GM12878 (cell line): ENCODE data around the gene SAGE1. TPM values are rescaled to one million over a fixed set of nuclear protein-coding genes. Genes with fewer than 3 reads are reported as not detected.

ENCODE experiments used
- ATAC-seq: fragments of 200-7000 bp; cut with Tn5 transposase; 3 replicates; pipeline ENCODE4 v1.9.1; 2020; ENCODE audit warnings: mild to moderate bottlenecking, moderate library complexity
- BruUV-seq: library from RNA; stranded (reverse); fragments of 400-500 nt; replicated peaks from 2 replicates; lab custom pipeline; 2021; lab: Mats Ljungman, UMichigan
- CTCF ChIA-PET: fragments of 300-600 bp; sonication (Branson Sonifier 250); formaldehyde crosslinking; extraction: SDS; loops from one replicate; lab custom pipeline; 2021; ENCODE audit warnings: inconsistent platforms; lab: Yijun Ruan, JAX
- POLR2A ChIA-PET: fragments of 350-600 bp; formaldehyde crosslinking; extraction: SDS; loops from one replicate; lab custom pipeline; 2021; ENCODE audit warnings: inconsistent platforms; lab: Charles Lee
- RAD21 ChIA-PET: fragments of 300-600 bp; sonication (Branson Sonifier 250); formaldehyde crosslinking; loops from one replicate; lab custom pipeline; 2023; ENCODE audit warnings: antibody characterized with exemption; ENCODE audit not compliant: unreplicated experiment; lab: Charles Lee
- SMC1A ChIA-PET: fragments of 300-600 bp; sonication (Branson Sonifier 250); formaldehyde crosslinking; loops from one replicate; lab custom pipeline; 2023; ENCODE audit not compliant: unreplicated experiment, uncharacterized antibody; lab: Charles Lee
- DNase-seq: peaks from one replicate; pipeline ENCODE4 v3.0.0-alpha.2; 2011; ENCODE audit warnings: low read depth, low spot score
- FAIRE-seq: peaks from 3 replicates; lab custom pipeline; 2011; peaks lifted over from hg19 to GRCh38; lab: Jason Lieb, UNC
- H2AFZ ChIP-seq: 2 replicates; pipeline ENCODE4 v1.6.0; 2011; ENCODE audit warnings: low read depth, low read length, control low read depth; ENCODE audit not compliant: control insufficient read depth
- H3K27ac ChIP-seq: 2 replicates; pipeline ENCODE4 v1.5.1; 2011; ENCODE audit warnings: control low read depth; ENCODE audit not compliant: control insufficient read depth, insufficient read depth
- H3K27me3 ChIP-seq, 2 experiments: replicated peaks in 1 of 2; 2 replicates each; pipeline versions ENCODE4 v1.6.0 to v1.6.1; 2011; ENCODE audit warnings: low read length in 1 of 2; ENCODE audit not compliant: control insufficient read depth in 2 of 2, insufficient read depth in 2 of 2
- H3K36me3 ChIP-seq, 2 experiments: 2 replicates each; pipeline ENCODE4 v1.5.1; 2011; ENCODE audit warnings: low read length in 1 of 2; ENCODE audit not compliant: control insufficient read depth in 2 of 2, insufficient read depth in 2 of 2
- H3K4me1 ChIP-seq: 2 replicates; pipeline ENCODE4 v1.6.1; 2011; ENCODE audit warnings: mild to moderate bottlenecking, low read length, moderate library complexity, mixed read lengths; ENCODE audit not compliant: control insufficient read depth, insufficient read depth
- H3K4me2 ChIP-seq: 2 replicates; pipeline ENCODE4 v1.6.0; 2011; ENCODE audit warnings: control low read depth; ENCODE audit not compliant: control insufficient read depth, insufficient read depth
- H3K4me3 ChIP-seq: fragments of 200-600 bp; sonication (generic); 2 replicates; pipeline ENCODE4 v1.5.1; 2016
- H3K79me2 ChIP-seq: 2 replicates; pipeline ENCODE4 v1.6.0; 2011; ENCODE audit warnings: low read length; ENCODE audit not compliant: control insufficient read depth, insufficient read depth
- H3K9ac ChIP-seq: 2 replicates; pipeline ENCODE4 v1.8.0; 2011; ENCODE audit warnings: low read length, control low read depth, mixed read lengths; ENCODE audit not compliant: control insufficient read depth, insufficient read depth
- H3K9me3 ChIP-seq: replicated peaks from 3 replicates; pipeline ENCODE4 v1.5.1; 2011; ENCODE audit warnings: mild to moderate bottlenecking, low read length; ENCODE audit not compliant: control insufficient read depth, insufficient read depth
- H4K20me1 ChIP-seq: 2 replicates; pipeline ENCODE4 v1.6.0; 2011; ENCODE audit not compliant: control insufficient read depth, insufficient read depth
- ATF7 ChIP-seq: fragments of 450-650 bp; IDR thresholded peaks from 2 replicates; pipeline ENCODE4 v1.6.1; 2016; ENCODE audit warnings: low read depth, mild to moderate bottlenecking
- BHLHE40 ChIP-seq, 2 experiments: fragments of 450-650 bp in 1 of 2; IDR thresholded peaks; 2 replicates each; pipeline ENCODE4 v1.6.1; 2011 to 2017; ENCODE audit warnings: low read depth in 2 of 2, borderline replicate concordance in 1 of 2, improper control_type of control experiment in 1 of 2, low read length in 1 of 2, mild to moderate bottlenecking in 1 of 2
- CHD4 ChIP-seq: fragments of 200-600 bp; sonication (generic); IDR thresholded peaks from 2 replicates; pipeline ENCODE4 v1.6.1; 2016; ENCODE audit warnings: mild to moderate bottlenecking
- EGR1 ChIP-seq, 2 experiments: IDR thresholded peaks; 1 replicate in 1 of 2; 2 replicates in 1 of 2; pipeline ENCODE4 v1.6.1; 2011 to 2012; ENCODE audit warnings: low read depth in 2 of 2, low read length in 2 of 2, borderline replicate concordance in 1 of 2, mild to moderate bottlenecking in 1 of 2, moderate library complexity in 1 of 2
- ETV6 ChIP-seq, 2 experiments: fragments of 450-650 bp in 1 of 2; IDR thresholded peaks in 1 of 2; conservative IDR thresholded peaks in 1 of 2; 2 replicates each; pipeline ENCODE4 v1.6.1; 2014; ENCODE audit warnings: antibody characterized with exemption in 1 of 2, borderline replicate concordance in 1 of 2, low read depth in 1 of 2, mild to moderate bottlenecking in 1 of 2, moderate library complexity in 1 of 2
- KLF5 ChIP-seq: fragments of 450-650 bp; IDR thresholded peaks from 2 replicates; pipeline ENCODE4 v1.6.1; 2014; ENCODE audit warnings: mild to moderate bottlenecking; ENCODE audit not compliant: partially characterized antibody
- NBN ChIP-seq: fragments of 450-650 bp; IDR thresholded peaks from 2 replicates; pipeline ENCODE4 v1.6.1; 2016
- PAX5 ChIP-seq: IDR thresholded peaks from 2 replicates; pipeline ENCODE4 v1.6.1; 2011; ENCODE audit warnings: low read depth, low read length, borderline replicate concordance
- RBBP5 ChIP-seq: fragments of 200-600 bp; sonication (generic); conservative IDR thresholded peaks from 2 replicates; pipeline ENCODE4 v1.6.1; 2016
- SMC3 ChIP-seq: IDR thresholded peaks from 2 replicates; pipeline ENCODE4 v1.6.1; 2011; ENCODE audit warnings: low read length, improper control_type of control experiment, borderline replicate concordance
- SP1 ChIP-seq: IDR thresholded peaks from one replicate; pipeline ENCODE4 v1.6.1; 2011; ENCODE audit warnings: low read depth, low read length
- SREBF2 ChIP-seq: IDR thresholded peaks from 2 replicates; pipeline ENCODE4 v1.6.1; 2012; ENCODE audit warnings: mild to moderate bottlenecking, low read length
- TCF3 ChIP-seq: IDR thresholded peaks from 2 replicates; pipeline ENCODE4 v1.6.1; 2012; ENCODE audit warnings: low read depth, mild to moderate bottlenecking, low read length, borderline replicate concordance; ENCODE audit not compliant: insufficient read depth
- YBX1 ChIP-seq: fragments of 450-650 bp; IDR thresholded peaks from 2 replicates; pipeline ENCODE4 v1.6.1; 2016; ENCODE audit warnings: antibody characterized with exemption
- ZSCAN29 ChIP-seq: fragments of 450-650 bp; IDR thresholded peaks from 2 replicates; pipeline ENCODE4 v1.6.1; 2017; ENCODE audit warnings: mild to moderate bottlenecking, moderate library complexity
- WGBS: methylation state at CpG from one replicate; pipeline ENCODE4 v1.1.6; 2016; ENCODE audit warnings: low lambda C conversion rate; ENCODE audit not compliant: insufficient replicate concordance, insufficient coverage; ENCODE audit errors: missing lambda C conversion rate; 5-methylcytosine and 5-hydroxymethylcytosine counted together
- in situ Hi-C: fragments of 300-500 bp; cut with MboI; formaldehyde crosslinking; loops from 9 replicates; pipeline ENCODE4 v1.14.3; 2018; ENCODE audit warnings: mixed read lengths
- intact Hi-C: fragments of 100-400 bp; cut with micrococcal nuclease; formaldehyde crosslinking; loops from one replicate; pipeline ENCODE4 v1.14.2; 2022; ENCODE audit not compliant: unreplicated experiment
- polyA plus RNA-seq, 11 experiments: library from polyadenylated mRNA; depleted of rRNA in 4 of 11; unstranded in 6 of 11; stranded (reverse) in 5 of 11; fragments of >200 nt; fragmentation: Nextera tagmentation in 4 of 11; fragmentation: Illumina TruSeq in 1 of 11; extraction: Ambion mirVana in 4 of 11; extraction: Trizol in 1 of 11; gene quantifications; 1 replicate in 1 of 11; 2 replicates in 10 of 11; pipeline versions ENCODE4 v1.2.1 to v1.2.3, GENCODE V29; 2011 to 2016; ENCODE audit warnings: inconsistent platforms in 2 of 11, missing spikeins in 2 of 11, low read depth in 1 of 11
- total RNA-seq, 4 experiments: library from RNA; depleted of rRNA in 3 of 4; stranded (reverse); fragments of >200 nt in 3 of 4; fragmentation: Illumina TruSeq in 1 of 4; extraction: Trizol in 1 of 4; gene quantifications; 2 replicates each; pipeline versions ENCODE4 v1.2.1 to v1.2.3, GENCODE V29; 2013 to 2021
- TF ChIP-seq, protein P1 (sequence below): IDR thresholded peaks from 2 replicates; pipeline ENCODE4 v1.6.1; 2011; ENCODE audit warnings: borderline replicate concordance, low read depth, mild to moderate bottlenecking, moderate library complexity, low read length; ENCODE audit not compliant: insufficient read depth, poor library complexity, severe bottlenecking
- TF ChIP-seq, protein P2 (sequence below): fragments of 450-650 bp; IDR thresholded peaks from 2 replicates; pipeline ENCODE4 v1.6.1; 2014; ENCODE audit warnings: mild to moderate bottlenecking
- TF ChIP-seq, protein P3 (sequence below): fragments of 450-650 bp; IDR thresholded peaks from 2 replicates; pipeline ENCODE4 v1.6.1; 2017; ENCODE audit warnings: antibody characterized with exemption, mild to moderate bottlenecking, moderate library complexity

Gene SAGE1
- total and polyA plus RNA-seq, 10 of the 15 experiments (the other 5 are each of a cell fraction or from before 2014, with no cell fraction given), result 0.03 to 0.08 TPM; not detected in 8

DNA sequence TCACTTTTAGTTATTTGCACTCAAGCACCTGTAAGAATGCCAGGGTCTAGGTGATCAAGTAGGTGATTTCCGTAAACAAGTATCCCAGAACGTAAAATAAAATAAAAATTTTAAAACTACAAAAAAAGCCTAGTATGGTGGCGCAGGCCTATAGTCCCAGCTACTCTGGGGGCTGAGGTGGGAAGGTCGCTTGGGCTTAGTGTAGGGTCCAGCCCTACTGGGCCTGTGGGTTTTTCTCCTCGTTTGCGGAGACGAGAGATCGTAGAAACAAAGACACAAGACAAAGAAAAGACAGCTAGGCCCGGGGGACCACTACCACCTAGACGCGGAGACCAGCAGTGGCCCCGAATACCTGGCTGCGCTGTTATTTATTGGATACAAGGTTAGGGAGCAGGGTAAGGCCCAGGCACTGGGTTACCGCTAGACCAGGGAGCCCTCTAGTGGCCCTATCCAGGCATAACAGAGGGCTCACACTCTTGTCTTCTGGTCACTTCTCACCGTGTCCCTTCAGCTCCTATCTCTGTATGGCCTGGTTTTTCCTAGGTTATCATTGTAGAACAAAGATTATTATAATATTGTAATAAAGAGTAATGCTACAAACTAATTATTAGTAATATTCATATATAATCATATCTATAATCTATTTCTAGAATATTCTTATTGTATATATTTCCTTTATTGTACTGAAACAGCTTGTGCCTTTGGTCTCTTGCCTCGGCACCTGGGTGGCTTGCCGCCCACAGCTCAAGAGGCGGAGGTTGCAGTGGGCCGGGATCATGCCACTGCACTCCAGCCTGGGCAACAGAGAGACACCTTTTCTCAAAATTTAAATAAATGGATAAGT lies 38.4 kb downstream of the SAGE1 start (continued):
- TF ChIP-seq SMC3 (peak; percentile 52; the same call in 1 of the 2 replicates), YBX1 (no peak)

DNA sequence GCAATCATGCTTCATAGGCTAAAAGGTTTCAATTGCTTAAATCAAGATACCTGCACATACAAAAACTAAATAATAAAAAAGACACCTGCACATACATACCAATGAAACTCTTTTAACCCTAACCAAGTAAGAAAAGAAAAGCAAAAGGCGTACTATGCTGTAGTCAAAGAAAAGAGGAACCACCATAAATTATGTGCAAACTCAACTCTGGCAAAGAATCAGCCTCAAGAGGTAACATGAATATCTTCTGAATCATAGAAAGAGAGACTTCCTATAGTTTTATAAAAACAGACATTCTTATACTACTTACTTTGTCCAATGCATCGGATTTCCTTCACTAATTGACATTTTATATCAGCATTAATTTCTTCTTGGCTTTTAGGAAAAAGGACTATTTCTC lies 51.0 kb downstream of the SAGE1 start:
- POLR2A ChIA-PET, result no interaction called here
- no TSS peak for BruUV-seq
- 62% methylated on average over 2 of the region's 2 CpGs for WGBS
- SMC1A ChIA-PET, result no interaction called here
- H3K36me3 ChIP-seq, result no peaks in the 10 kb centered on the region
- CTCF ChIA-PET, result no interaction called here
- no peaks in the 10 kb centered on the region for H3K9me3 ChIP-seq
- in situ Hi-C loops (no loop called here), intact Hi-C loops (no loop called here)
- H3K4me2 ChIP-seq, result no peak overlapping the region
- ATAC-seq, result no peak
- no peaks in the 10 kb centered on the region; a peak in 1 of 4 replicates for H3K27me3 ChIP-seq
- FAIRE-seq, result no peak
- no peak overlapping the region for H3K9ac ChIP-seq
- H3K79me2 ChIP-seq, result no peaks in the 10 kb centered on the region
- H3K27ac ChIP-seq, result no peak overlapping the region
- no peaks in the 10 kb centered on the region for H3K4me1 ChIP-seq
- DNase-seq, result no peak
- no peak overlapping the region for H2AFZ ChIP-seq
- RAD21 ChIA-PET, result no interaction called here
- no peak overlapping the region for H3K4me3 ChIP-seq
- no peaks in the 10 kb centered on the region for H4K20me1 ChIP-seq
- TF ChIP-seq KLF5, result no peak
- TF ChIP-seq EGR1 (IDR thresholded peaks at IDR 0.05; ENCODE audit: borderline replicate concordance in 1 of 2, low read depth in 2 of 2, low read length in 2 of 2), result no peak
- no peak for TF ChIP-seq ZSCAN29
- TF ChIP-seq TCF3, result no peak
- TF ChIP-seq, protein P1, sequence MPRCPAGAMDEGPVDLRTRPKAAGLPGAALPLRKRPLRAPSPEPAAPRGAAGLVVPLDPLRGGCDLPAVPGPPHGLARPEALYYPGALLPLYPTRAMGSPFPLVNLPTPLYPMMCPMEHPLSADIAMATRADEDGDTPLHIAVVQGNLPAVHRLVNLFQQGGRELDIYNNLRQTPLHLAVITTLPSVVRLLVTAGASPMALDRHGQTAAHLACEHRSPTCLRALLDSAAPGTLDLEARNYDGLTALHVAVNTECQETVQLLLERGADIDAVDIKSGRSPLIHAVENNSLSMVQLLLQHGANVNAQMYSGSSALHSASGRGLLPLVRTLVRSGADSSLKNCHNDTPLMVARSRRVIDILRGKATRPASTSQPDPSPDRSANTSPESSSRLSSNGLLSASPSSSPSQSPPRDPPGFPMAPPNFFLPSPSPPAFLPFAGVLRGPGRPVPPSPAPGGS, result no peak
- no peak for TF ChIP-seq CHD4
- TF ChIP-seq ATF7, result no peak
- TF ChIP-seq, protein P2, sequence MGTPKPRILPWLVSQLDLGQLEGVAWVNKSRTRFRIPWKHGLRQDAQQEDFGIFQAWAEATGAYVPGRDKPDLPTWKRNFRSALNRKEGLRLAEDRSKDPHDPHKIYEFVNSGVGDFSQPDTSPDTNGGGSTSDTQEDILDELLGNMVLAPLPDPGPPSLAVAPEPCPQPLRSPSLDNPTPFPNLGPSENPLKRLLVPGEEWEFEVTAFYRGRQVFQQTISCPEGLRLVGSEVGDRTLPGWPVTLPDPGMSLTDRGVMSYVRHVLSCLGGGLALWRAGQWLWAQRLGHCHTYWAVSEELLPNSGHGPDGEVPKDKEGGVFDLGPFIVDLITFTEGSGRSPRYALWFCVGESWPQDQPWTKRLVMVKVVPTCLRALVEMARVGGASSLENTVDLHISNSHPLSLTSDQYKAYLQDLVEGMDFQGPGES, result no peak
- TF ChIP-seq SREBF2, result no peak
- TF ChIP-seq, protein P3, sequence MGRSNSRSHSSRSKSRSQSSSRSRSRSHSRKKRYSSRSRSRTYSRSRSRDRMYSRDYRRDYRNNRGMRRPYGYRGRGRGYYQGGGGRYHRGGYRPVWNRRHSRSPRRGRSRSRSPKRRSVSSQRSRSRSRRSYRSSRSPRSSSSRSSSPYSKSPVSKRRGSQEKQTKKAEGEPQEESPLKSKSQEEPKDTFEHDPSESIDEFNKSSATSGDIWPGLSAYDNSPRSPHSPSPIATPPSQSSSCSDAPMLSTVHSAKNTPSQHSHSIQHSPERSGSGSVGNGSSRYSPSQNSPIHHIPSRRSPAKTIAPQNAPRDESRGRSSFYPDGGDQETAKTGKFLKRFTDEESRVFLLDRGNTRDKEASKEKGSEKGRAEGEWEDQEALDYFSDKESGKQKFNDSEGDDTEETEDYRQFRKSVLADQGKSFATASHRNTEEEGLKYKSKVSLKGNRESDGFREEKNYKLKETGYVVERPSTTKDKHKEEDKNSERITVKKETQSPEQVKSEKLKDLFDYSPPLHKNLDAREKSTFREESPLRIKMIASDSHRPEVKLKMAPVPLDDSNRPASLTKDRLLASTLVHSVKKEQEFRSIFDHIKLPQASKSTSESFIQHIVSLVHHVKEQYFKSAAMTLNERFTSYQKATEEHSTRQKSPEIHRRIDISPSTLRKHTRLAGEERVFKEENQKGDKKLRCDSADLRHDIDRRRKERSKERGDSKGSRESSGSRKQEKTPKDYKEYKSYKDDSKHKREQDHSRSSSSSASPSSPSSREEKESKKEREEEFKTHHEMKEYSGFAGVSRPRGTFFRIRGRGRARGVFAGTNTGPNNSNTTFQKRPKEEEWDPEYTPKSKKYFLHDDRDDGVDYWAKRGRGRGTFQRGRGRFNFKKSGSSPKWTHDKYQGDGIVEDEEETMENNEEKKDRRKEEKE, result no peak
- TF ChIP-seq ETV6 (conservative IDR thresholded peaks at IDR 0.05 in 1 of 2, IDR thresholded peaks at IDR 0.05 in 1 of 2; ENCODE audit: borderline replicate concordance in 1 of 2, low read depth in 1 of 2), result no peak
- TF ChIP-seq PAX5, result no peak
- no peak for TF ChIP-seq SP1
- TF ChIP-seq BHLHE40 (IDR thresholded peaks at IDR 0.05; ENCODE audit: borderline replicate concordance in 1 of 2, low read depth in 2 of 2, low read length in 1 of 2), result no peak
- no peak for TF ChIP-seq NBN
- no peak for TF ChIP-seq RBBP5
